Osteoblast (primary cell): ENCODE results near the gene ZBTB7B. TPM values are rescaled to one million over a fixed set of nuclear protein-coding genes. Genes with fewer than 3 reads are reported as not detected.

Experiments
- DNase-seq: peaks from one replicate; pipeline ENCODE4 v3.0.0; 2011; ENCODE audit warnings: low spot score, mixed read lengths; ENCODE audit not compliant: insufficient read length; ENCODE audit errors: missing footprints
- H2AFZ ChIP-seq: 2 replicates; pipeline ENCODE4 v1.6.0; 2011; ENCODE audit warnings: mild to moderate bottlenecking, low read length
- H3K27ac ChIP-seq: 2 replicates; pipeline ENCODE4 v1.5.1; 2011; ENCODE audit warnings: mild to moderate bottlenecking, low read depth, low read length, moderate library complexity
- H3K27me3 ChIP-seq: 2 replicates; pipeline ENCODE4 v1.6.0; 2012; ENCODE audit warnings: mild to moderate bottlenecking, control low read depth, inconsistent platforms, low read length, moderate library complexity; ENCODE audit not compliant: insufficient read depth
- H3K36me3 ChIP-seq: 2 replicates; pipeline ENCODE4 v1.5.1; 2011; ENCODE audit warnings: mild to moderate bottlenecking, low read length, control low read depth, moderate library complexity; ENCODE audit not compliant: insufficient read depth
- H3K4me1 ChIP-seq: 2 replicates; pipeline ENCODE4 v1.5.1; 2011; ENCODE audit warnings: mild to moderate bottlenecking, low read length, control low read depth, moderate library complexity; ENCODE audit not compliant: insufficient read depth
- H3K4me2 ChIP-seq: 2 replicates; pipeline ENCODE4 v1.6.0; 2011; ENCODE audit warnings: mild to moderate bottlenecking, low read length; ENCODE audit not compliant: insufficient read depth
- H3K4me3 ChIP-seq: fragments of 200-600 bp; sonication (generic); 3 replicates; pipeline ENCODE4 v1.5.1; 2012; ENCODE audit warnings: mild to moderate bottlenecking, low read length, inconsistent platforms; ENCODE audit not compliant: insufficient read depth
- H3K79me2 ChIP-seq: 2 replicates; pipeline ENCODE4 v1.6.0; 2012; ENCODE audit warnings: mild to moderate bottlenecking, low read length, control low read depth, inconsistent platforms; ENCODE audit not compliant: insufficient read depth
- H3K9me3 ChIP-seq: 2 replicates; pipeline ENCODE4 v1.5.1; 2011; ENCODE audit warnings: low read depth, low read length, control low read depth
- H4K20me1 ChIP-seq: 2 replicates; pipeline ENCODE4 v1.6.0; 2012; ENCODE audit warnings: mild to moderate bottlenecking, low read length, control low read depth; ENCODE audit not compliant: insufficient read depth
- total RNA-seq: library from RNA; depleted of rRNA; stranded (reverse); fragments of >200 nt; gene quantifications from 2 replicates; pipeline ENCODE4 v1.2.3, GENCODE V29; 2012
- TF ChIP-seq, protein P1 (sequence below): IDR thresholded peaks from 2 replicates; pipeline ENCODE4 v1.5.1; 2011; ENCODE audit warnings: mild to moderate bottlenecking, low read depth, low read length, moderate library complexity; ENCODE audit errors: extremely low read depth

Gene ZBTB7B
- total RNA-seq, 1 donor = 23.5 TPM

- peaks cover 34% of the 10 kb centered on the region for H3K4me1 ChIP-seq
- peak overlapping the region; percentile 58 for H3K27ac ChIP-seq
- TF ChIP-seq, protein P1, sequence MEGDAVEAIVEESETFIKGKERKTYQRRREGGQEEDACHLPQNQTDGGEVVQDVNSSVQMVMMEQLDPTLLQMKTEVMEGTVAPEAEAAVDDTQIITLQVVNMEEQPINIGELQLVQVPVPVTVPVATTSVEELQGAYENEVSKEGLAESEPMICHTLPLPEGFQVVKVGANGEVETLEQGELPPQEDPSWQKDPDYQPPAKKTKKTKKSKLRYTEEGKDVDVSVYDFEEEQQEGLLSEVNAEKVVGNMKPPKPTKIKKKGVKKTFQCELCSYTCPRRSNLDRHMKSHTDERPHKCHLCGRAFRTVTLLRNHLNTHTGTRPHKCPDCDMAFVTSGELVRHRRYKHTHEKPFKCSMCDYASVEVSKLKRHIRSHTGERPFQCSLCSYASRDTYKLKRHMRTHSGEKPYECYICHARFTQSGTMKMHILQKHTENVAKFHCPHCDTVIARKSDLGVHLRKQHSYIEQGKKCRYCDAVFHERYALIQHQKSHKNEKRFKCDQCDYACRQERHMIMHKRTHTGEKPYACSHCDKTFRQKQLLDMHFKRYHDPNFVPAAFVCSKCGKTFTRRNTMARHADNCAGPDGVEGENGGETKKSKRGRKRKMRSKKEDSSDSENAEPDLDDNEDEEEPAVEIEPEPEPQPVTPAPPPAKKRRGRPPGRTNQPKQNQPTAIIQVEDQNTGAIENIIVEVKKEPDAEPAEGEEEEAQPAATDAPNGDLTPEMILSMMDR = no peak
- peaks cover 28% of the 10 kb centered on the region for H4K20me1 ChIP-seq
- H3K36me3 ChIP-seq = no peaks in the 10 kb centered on the region
- H3K9me3 ChIP-seq = no peaks in the 10 kb centered on the region
- peak overlapping the region; percentile 76 for H3K4me2 ChIP-seq
- H3K27me3 ChIP-seq = no peaks in the 10 kb centered on the region
- DNase-seq = peak; percentile 59
- peaks cover 69% of the 10 kb centered on the region for H3K79me2 ChIP-seq
- peak overlapping the region; percentile 89 for H3K4me3 ChIP-seq
- H2AFZ ChIP-seq = no peak overlapping the region
Measured at GRCh38 chr1:155004352-155005075, 1.9 kb downstream of the ZBTB7B start.

GRCh38 chr1:155005076-155006011 is 2.7 kb downstream of the ZBTB7B start:
- DNase-seq = peak; percentile 96
- H3K4me3 ChIP-seq = peak overlapping the region; percentile 89
- no peaks in the 10 kb centered on the region for H3K36me3 ChIP-seq
- peak overlapping the region; percentile 10 for H3K4me2 ChIP-seq
- H3K27me3 ChIP-seq = no peaks in the 10 kb centered on the region
- H3K9me3 ChIP-seq = no peaks in the 10 kb centered on the region
- peaks cover 25% of the 10 kb centered on the region for H3K4me1 ChIP-seq
- H3K27ac ChIP-seq = peak overlapping the region; percentile 53
- H2AFZ ChIP-seq = no peak overlapping the region
- H4K20me1 ChIP-seq = peaks cover 28% of the 10 kb centered on the region
- peaks cover 77% of the 10 kb centered on the region for H3K79me2 ChIP-seq
- TF ChIP-seq, protein P1 = no peak

DNA sequence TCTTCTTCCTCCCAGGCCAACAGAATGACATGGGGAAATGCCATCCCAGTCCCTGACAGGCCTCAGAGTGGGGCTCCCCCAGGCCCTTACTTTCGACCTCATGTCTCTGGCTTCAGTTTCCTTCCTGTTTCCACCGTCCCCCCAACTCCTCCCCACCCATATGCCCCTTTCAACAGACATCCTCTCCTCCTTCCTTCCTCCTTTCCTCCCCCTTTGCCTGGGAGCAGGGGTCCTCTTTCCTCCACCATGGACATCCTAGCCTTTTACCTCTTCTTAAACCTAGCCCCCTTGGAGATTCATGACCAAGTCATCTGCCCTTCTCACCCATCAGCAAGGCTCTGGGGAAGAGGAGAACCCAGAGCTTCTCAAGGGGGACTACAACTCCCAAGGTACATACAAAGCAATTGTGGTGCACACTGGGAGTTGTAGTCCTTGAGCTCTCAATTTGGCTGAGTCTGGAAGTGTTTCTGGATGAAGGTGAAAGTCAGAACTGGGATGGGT is 4.0 kb downstream of the ZBTB7B start:
- Histone ChIP-seq H2AFZ (no peak overlapping the region), H3K27ac (no peak overlapping the region), H3K36me3 (no peaks in the 10 kb centered on the region), H3K4me3 (no peak overlapping the region), H3K79me2 (peaks cover 85% of the 10 kb centered on the region), H3K27me3 (no peaks in the 10 kb centered on the region), H4K20me1 (peaks cover 28% of the 10 kb centered on the region), H3K9me3 (no peaks in the 10 kb centered on the region), H3K4me2 (no peak overlapping the region), H3K4me1 (peaks cover 25% of the 10 kb centered on the region)
- peak; percentile 84 for DNase-seq
- TF ChIP-seq, protein P1 = no peak
